ENCODE data around the gene TRIP10.

GRCh38 chr19:6717441-6717971 lies 22.0 kb upstream of the TRIP10 start:
- TF ChIP-seq CTCF (IDR thresholded peaks at IDR 0.05; ENCODE audit: low read length) (no peak), EZH2phosphoT487 (IDR thresholded peaks at IDR 0.05; ENCODE audit: low read length) (no peak)

Data from MM.1S (cell line).